ENCODE measurements around the gene GMDS. TPM values are rescaled to one million over a fixed set of nuclear protein-coding genes. Genes with fewer than 3 reads are reported as not detected.

The GMDS gene
- total and polyA plus RNA-seq, 2 donors (not counting 1 experiment from before 2014, with no cell fraction given): 11.5 to 16.4 TPM

- Mint-ChIP-seq H3K4me3 (no peak overlapping the region), H3K27me3 (no peaks in the 10 kb centered on the region), H3K27ac (no peak overlapping the region), H3K4me1 (peaks cover 2% of the 10 kb centered on the region), H3K9me3 (ENCODE audit: insufficient read depth) (no peaks in the 10 kb centered on the region)
- 89% methylated on average over 3 of the region's 4 CpGs for WGBS (ENCODE audit: insufficient coverage)
- H3K9me3 ChIP-seq (ENCODE audit: control extremely low read depth in 1 of 3, control insufficient read depth in 2 of 3, insufficient read depth in 1 of 3, low read length in 2 of 3): no peaks in the 10 kb centered on the region
- ChIA-PET POLR2A (no interaction called here), CTCF (interaction anchor here (1.0 to 2.0 kb wide), 5 partner anchors 10 to 602 kb away, joined by 3 to 15 read pairs (median 10); no protein-coding TSS in a partner anchor)
- H2AFZ ChIP-seq (ENCODE audit: insufficient read depth, low read depth, low read length, poor library complexity, severe bottlenecking): no peak overlapping the region
- H3K27ac ChIP-seq (ENCODE audit: low read length in 2 of 2): no peak overlapping the region
- no peaks in the 10 kb centered on the region for H3K79me2 ChIP-seq (ENCODE audit: control insufficient read depth, insufficient read depth, low read length)
- H3K36me3 ChIP-seq (replicated peaks in 1 of 2; ENCODE audit: control extremely low read depth in 1 of 2, control insufficient read depth in 1 of 2, extremely low read depth in 1 of 2, insufficient read depth in 2 of 2, low read length in 1 of 2): no peaks in the 10 kb centered on the region
- DNase-seq (no peak), ATAC-seq (ENCODE audit: low read depth) (no peak)
- H3K9ac ChIP-seq (ENCODE audit: low read length): no peak overlapping the region
- TF ChIP-seq EZH2 (IDR thresholded peaks at IDR 0.05; ENCODE audit: borderline replicate concordance, insufficient read depth, low read depth, low read length, poor library complexity, severe bottlenecking) (no peak), CTCF (IDR thresholded peaks at IDR 0.05) (no peak)
- H3K27me3 ChIP-seq (replicated peaks in 1 of 4; ENCODE audit: control extremely low read depth in 1 of 4, control insufficient read depth in 3 of 4, insufficient read depth in 4 of 4, low read length in 3 of 4): no peaks in the 10 kb centered on the region
- peaks cover 10 to 11% of the 10 kb centered on the region in 2 donors for H3K4me1 ChIP-seq (ENCODE audit: control insufficient read depth in 2 of 2, insufficient read depth in 2 of 2, low read length in 2 of 2)
- no peak overlapping the region for H3K4me3 ChIP-seq (ENCODE audit: control extremely low read depth in 1 of 5, extremely low read depth in 1 of 5, insufficient read depth in 1 of 5, low read depth in 2 of 5, low read length in 4 of 5)
- H4K20me1 ChIP-seq (ENCODE audit: control insufficient read depth, insufficient read depth, low read length, poor library complexity, severe bottlenecking): no peaks in the 10 kb centered on the region
- intact Hi-C loops (cut with micrococcal nuclease): loop anchor here (2.0 to 10.0 kb wide), 4 partner anchors 247 to 601 kb away; no protein-coding TSS in a partner anchor
- H3K4me2 ChIP-seq (replicated peaks; ENCODE audit: low read depth, low read length, poor library complexity, severe bottlenecking): no peak overlapping the region
These were observed 47.4 kb downstream of the GMDS start for GRCh38 chr6:2197984-2198383.

GRCh38 chr6:2197177-2197671 lies 48.2 kb downstream of the GMDS start:
- H3K4me1 ChIP-seq (ENCODE audit: control insufficient read depth in 2 of 2, insufficient read depth in 2 of 2, low read length in 2 of 2): peaks cover 10 to 11% of the 10 kb centered on the region in 2 donors
- H3K4me3 ChIP-seq (ENCODE audit: control extremely low read depth in 1 of 5, extremely low read depth in 1 of 5, insufficient read depth in 1 of 5, low read depth in 2 of 5, low read length in 4 of 5): no peak overlapping the region
- TF ChIP-seq CTCF (IDR thresholded peaks at IDR 0.05): no peak
- no peak for TF ChIP-seq EZH2 (IDR thresholded peaks at IDR 0.05; ENCODE audit: borderline replicate concordance, insufficient read depth, low read depth, low read length, poor library complexity, severe bottlenecking)
- H3K27ac Mint-ChIP-seq: no peak overlapping the region
- H3K79me2 ChIP-seq (ENCODE audit: control insufficient read depth, insufficient read depth, low read length): peaks cover 5% of the 10 kb centered on the region
- WGBS (ENCODE audit: insufficient coverage): 97% methylated on average over 7 of the region's 7 CpGs
- DNase-seq: no peak
- H3K9me3 ChIP-seq (ENCODE audit: control extremely low read depth in 1 of 3, control insufficient read depth in 2 of 3, insufficient read depth in 1 of 3, low read length in 2 of 3): peaks cover 0 to 6% (median 0%) of the 10 kb centered on the region in 3 donors
- H2AFZ ChIP-seq (ENCODE audit: insufficient read depth, low read depth, low read length, poor library complexity, severe bottlenecking): no peak overlapping the region
- ChIA-PET CTCF (interaction anchor here (0.8 to 2.0 kb wide), 10 partner anchors 11 to 601 kb away, joined by 3 to 15 read pairs (median 4); no protein-coding TSS in a partner anchor), POLR2A (no interaction called here)
- H3K27ac ChIP-seq (ENCODE audit: low read length in 2 of 2): no peak overlapping the region
- H4K20me1 ChIP-seq (ENCODE audit: control insufficient read depth, insufficient read depth, low read length, poor library complexity, severe bottlenecking): peaks cover 5% of the 10 kb centered on the region
- H3K36me3 ChIP-seq (replicated peaks in 1 of 2; ENCODE audit: control extremely low read depth in 1 of 2, control insufficient read depth in 1 of 2, extremely low read depth in 1 of 2, insufficient read depth in 2 of 2, low read length in 1 of 2): no peaks in the 10 kb centered on the region
- peaks cover 2% of the 10 kb centered on the region for H3K4me1 Mint-ChIP-seq
- H3K4me3 Mint-ChIP-seq: no peak overlapping the region
- no peaks in the 10 kb centered on the region for H3K27me3 ChIP-seq (replicated peaks in 1 of 4; ENCODE audit: control extremely low read depth in 1 of 4, control insufficient read depth in 3 of 4, insufficient read depth in 4 of 4, low read length in 3 of 4)
- ATAC-seq (ENCODE audit: low read depth): no peak
- no peak overlapping the region for H3K4me2 ChIP-seq (replicated peaks; ENCODE audit: low read depth, low read length, poor library complexity, severe bottlenecking)
- H3K27me3 Mint-ChIP-seq: no peaks in the 10 kb centered on the region
- no peaks in the 10 kb centered on the region for H3K9me3 Mint-ChIP-seq (ENCODE audit: insufficient read depth)
- H3K9ac ChIP-seq (ENCODE audit: low read length): no peak overlapping the region
- intact Hi-C loops (cut with micrococcal nuclease): loop anchor here (2.0 to 10.0 kb wide), 4 partner anchors 248 to 600 kb away; no protein-coding TSS in a partner anchor
